SK-MEL-5 (cell line): ENCODE data around the gene DHX9. TPM values are rescaled to one million over a fixed set of nuclear protein-coding genes. Genes with fewer than 3 reads are reported as not detected.

Experiments used
- DNase-seq: peaks from one replicate; pipeline ENCODE4 v3.0.0-alpha.2; 2016; ENCODE audit warnings: low read depth, low spot score
- in situ Hi-C: cut with HindIII; loops from 2 replicates; pipeline ENCODE4 v1.10.0; 2016; ENCODE audit warnings: low sequenced_read_pairs, high pct_unique_total_duplicates, low pct_unique_long_range_greater_than_20kb
- total RNA-seq: library from RNA; depleted of rRNA; stranded (reverse); fragments of >200 nt; shearing (Covaris generic); gene quantifications from 2 replicates; pipeline ENCODE4 v1.2.3, GENCODE V29; 2014; rRNA removed

The DHX9 gene
- total RNA-seq, 1 experiment from 2014 or later, result 132 TPM

DNA sequence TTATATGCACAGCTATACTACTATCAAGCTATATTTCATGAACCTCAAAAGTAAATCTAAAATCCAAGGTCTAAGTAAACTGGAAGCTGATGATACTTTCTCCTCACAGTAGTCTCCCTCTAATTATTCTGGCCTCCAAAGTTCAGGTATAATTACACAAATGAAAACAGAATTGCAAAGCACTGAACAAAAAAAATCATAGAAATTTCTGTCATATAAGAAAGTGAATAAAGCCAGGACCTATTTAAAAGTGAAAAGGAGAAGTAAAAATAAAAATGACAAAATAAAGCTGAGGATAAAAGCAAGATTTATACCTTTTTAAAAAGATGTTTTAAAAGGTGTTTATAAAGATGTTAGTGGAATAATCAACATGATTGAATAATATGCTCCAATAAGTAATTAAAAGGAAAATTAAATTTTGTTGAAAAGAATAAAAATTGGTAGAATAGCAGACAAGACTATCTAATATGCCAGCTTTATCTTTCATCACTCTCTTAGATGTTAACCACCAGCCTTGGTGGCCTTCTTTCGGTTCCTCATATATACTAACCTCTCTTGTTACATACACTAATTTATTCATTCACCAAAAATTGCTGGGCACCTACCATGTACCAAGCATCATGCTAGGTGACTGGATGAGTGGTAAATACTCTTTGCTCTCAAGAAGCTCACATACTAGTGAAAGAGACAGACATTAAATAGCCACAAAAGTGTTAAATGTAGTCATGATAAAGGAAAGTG lies 88.7 kb downstream of the DHX9 start:
- in situ Hi-C loops, result no loop called here
- no peak for DNase-seq

DNA sequence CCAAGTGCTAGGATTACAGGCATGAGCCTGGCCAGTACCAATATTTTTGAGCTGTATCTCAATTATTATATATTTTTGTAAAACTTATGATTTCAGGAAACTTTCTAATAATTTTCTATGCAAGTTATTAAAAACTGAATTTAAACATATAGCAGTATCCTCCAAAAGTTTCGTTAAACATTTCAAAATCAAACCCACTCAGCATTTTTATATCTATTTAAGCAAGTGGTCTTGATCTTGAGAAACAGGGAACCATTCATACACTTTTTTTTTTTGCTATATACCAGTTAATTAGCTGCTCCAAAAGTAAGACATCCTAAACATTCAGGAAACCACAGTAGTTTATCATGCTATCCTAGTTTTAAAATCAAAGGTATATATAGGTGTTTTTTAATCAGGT lies 91.8 kb downstream of the DHX9 start:
- in situ Hi-C loops, result no loop called here

DNA sequence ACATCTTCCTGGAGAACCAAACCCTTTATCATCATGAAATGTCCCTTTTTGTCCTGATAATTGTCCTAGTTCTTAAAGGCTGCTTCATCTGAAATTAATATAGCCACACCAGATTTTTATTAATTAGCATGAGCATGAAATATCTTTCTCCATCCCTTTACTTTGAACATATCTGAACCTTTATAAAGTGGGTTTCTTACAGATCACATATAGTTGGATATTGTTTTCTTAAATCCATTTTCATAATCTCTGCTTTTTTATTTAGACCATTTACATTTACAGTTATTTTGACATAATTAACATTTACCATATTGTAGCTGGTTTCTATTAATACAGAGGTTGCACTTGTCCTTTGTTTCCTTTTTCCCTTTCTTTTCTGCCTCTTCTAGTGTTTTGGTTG lies 96.6 kb downstream of the DHX9 start:
- in situ Hi-C loops, result no loop called here
- no peak for DNase-seq

More for the DNA sequence above, 91.8 kb downstream of the DHX9 start:
- no peak for DNase-seq

Other genes with a start within 250 kb of the DHX9 start
- gene RGS16, start 235.0 kb upstream of the DHX9 start, total RNA-seq, result 0.16 and 0.24 TPM in 2 replicates
- gene RGS8, start 154.8 kb upstream of the DHX9 start, total RNA-seq, result not detected in 2 replicates
- 6.7 and 7.0 TPM in 2 replicates for gene NPL, start 49.6 kb upstream of the DHX9 start, total RNA-seq
- gene SHCBP1L, start 113.8 kb downstream of the DHX9 start, total RNA-seq, result not detected in 2 replicates
- gene LAMC1, start 184.1 kb downstream of the DHX9 start, total RNA-seq, result 114 and 138 TPM in 2 replicates